HepG2 (cell line): ENCODE data around the gene DHX16. TPM values are rescaled to one million over a fixed set of nuclear protein-coding genes. Genes with fewer than 3 reads are reported as not detected.

Experiments
- ATF7 ChIP-seq, 2 experiments: fragments of 450-650 bp in 1 of 2; sonication (generic) in 1 of 2; formaldehyde crosslinking in 1 of 2; IDR thresholded peaks; 2 replicates each; pipeline versions ENCODE4 v1.4.0 to v1.6.1; 2016 to 2020; ENCODE audit warnings: antibody characterized with exemption in 1 of 2, mild to moderate bottlenecking in 1 of 2, missing genetic modification reagents in 1 of 2
- FOXA3 ChIP-seq: IDR thresholded peaks from 2 replicates; pipeline ENCODE4 v1.6.1; 2016; ENCODE audit warnings: missing genetic modification reagents, missing compliant biosample characterization
- HNRNPL ChIP-seq: fragments of 200-400 bp; formaldehyde crosslinking; IDR thresholded peaks from 2 replicates; pipeline ENCODE4 v1.6.1; 2017; ENCODE audit warnings: mild to moderate bottlenecking, low read depth, low read length
- ISL2 ChIP-seq: sonication (generic); formaldehyde crosslinking; IDR thresholded peaks from 2 replicates; pipeline ENCODE4 v1.5.0; 2020; ENCODE audit warnings: missing genetic modification reagents
- PTBP1 ChIP-seq: fragments of 200-400 bp; formaldehyde crosslinking; IDR thresholded peaks from 2 replicates; pipeline ENCODE4 v1.6.1; 2018; ENCODE audit warnings: low read length, low read depth; ENCODE audit not compliant: poor library complexity, severe bottlenecking
- SCMH1 ChIP-seq: sonication (generic); formaldehyde crosslinking; IDR thresholded peaks from 2 replicates; pipeline ENCODE4 v1.9.0; 2021; ENCODE audit warnings: missing genetic modification reagents, mild to moderate bottlenecking, borderline replicate concordance
- SP2 ChIP-seq: sonication (generic); formaldehyde crosslinking; IDR thresholded peaks from 2 replicates; pipeline ENCODE4 v1.5.1; 2020; ENCODE audit warnings: mild to moderate bottlenecking, missing genetic modification reagents
- SSRP1 ChIP-seq: IDR thresholded peaks from 2 replicates; pipeline ENCODE4 v1.6.1; 2016; ENCODE audit warnings: control low read depth
- ZKSCAN1 ChIP-seq: fragments of 150-350 bp; IDR thresholded peaks from 2 replicates; pipeline ENCODE4 v1.6.1; 2014; ENCODE audit warnings: low read length
- ZNF34 ChIP-seq: sonication (generic); formaldehyde crosslinking; IDR thresholded peaks from 2 replicates; pipeline ENCODE4 v1.4.0; 2020; ENCODE audit warnings: mild to moderate bottlenecking, missing genetic modification reagents, borderline replicate concordance
- ZNF629 ChIP-seq: sonication (generic); formaldehyde crosslinking; conservative IDR thresholded peaks from 2 replicates; pipeline ENCODE4 v1.5.0; 2020; ENCODE audit warnings: missing genetic modification reagents
- polyA plus RNA-seq, 8 experiments: library from polyadenylated mRNA; depleted of rRNA in 3 of 8; stranded (reverse) in 7 of 8; unstranded in 1 of 8; fragments of >200 nt; fragmentation: Illumina TruSeq in 4 of 8; extraction: Trizol in 4 of 8; gene quantifications; 2 replicates each; pipeline versions ENCODE4 v1.2.1 to v1.2.3, GENCODE V29; 2011 to 2016; ENCODE audit warnings: low read depth in 4 of 8, missing spikeins in 1 of 8, mixed read lengths in 1 of 8; ENCODE audit not compliant: insufficient read depth in 1 of 8
- total RNA-seq, 5 experiments: library from RNA; depleted of rRNA; stranded (reverse); fragments of >200 nt; fragmentation: Illumina TruSeq; extraction: Trizol; gene quantifications; 2 replicates each; pipeline ENCODE4 v1.2.3, GENCODE V29; 2016; ENCODE audit warnings: low read depth in 1 of 5
- TF ChIP-seq, protein P1 (sequence below): sonication (generic); formaldehyde crosslinking; IDR thresholded peaks from 2 replicates; pipeline ENCODE4 v1.4.0; 2020; ENCODE audit warnings: mild to moderate bottlenecking, low read depth, missing genetic modification reagents
- TF ChIP-seq, protein P2 (sequence below), 2 experiments: sonication (generic) in 1 of 2; formaldehyde crosslinking in 1 of 2; IDR thresholded peaks; 2 replicates each; pipeline versions ENCODE4 v1.4.0 to v1.6.1; 2018 to 2020; ENCODE audit warnings: missing genetic modification reagents in 2 of 2, borderline replicate concordance in 1 of 2, low read depth in 1 of 2, mild to moderate bottlenecking in 1 of 2, missing biosample characterization in 1 of 2
- TF ChIP-seq, protein P3 (sequence below): sonication (generic); formaldehyde crosslinking; IDR thresholded peaks from 2 replicates; pipeline ENCODE4 v1.9.0; 2022; ENCODE audit warnings: low read depth, missing genetic modification reagents
- TF ChIP-seq, protein P4 (sequence below), 2 experiments: IDR thresholded peaks; 2 replicates each; pipeline ENCODE4 v1.6.1; 2011 to 2012; ENCODE audit warnings: low read length in 2 of 2, borderline replicate concordance in 1 of 2, low read depth in 1 of 2, mild to moderate bottlenecking in 1 of 2, moderate library complexity in 1 of 2
- TF ChIP-seq, protein P5 (sequence below): sonication (generic); formaldehyde crosslinking; IDR thresholded peaks from 2 replicates; pipeline ENCODE4 v1.8.1; 2023; ENCODE audit warnings: missing genetic modification reagents, inconsistent platforms, borderline replicate concordance

The DHX16 gene
- total and polyA plus RNA-seq, 2 of the 13 experiments (the other 11 are each of a cell fraction or from before 2014, with no cell fraction given), result 57.0 to 58.5 TPM

DNA sequence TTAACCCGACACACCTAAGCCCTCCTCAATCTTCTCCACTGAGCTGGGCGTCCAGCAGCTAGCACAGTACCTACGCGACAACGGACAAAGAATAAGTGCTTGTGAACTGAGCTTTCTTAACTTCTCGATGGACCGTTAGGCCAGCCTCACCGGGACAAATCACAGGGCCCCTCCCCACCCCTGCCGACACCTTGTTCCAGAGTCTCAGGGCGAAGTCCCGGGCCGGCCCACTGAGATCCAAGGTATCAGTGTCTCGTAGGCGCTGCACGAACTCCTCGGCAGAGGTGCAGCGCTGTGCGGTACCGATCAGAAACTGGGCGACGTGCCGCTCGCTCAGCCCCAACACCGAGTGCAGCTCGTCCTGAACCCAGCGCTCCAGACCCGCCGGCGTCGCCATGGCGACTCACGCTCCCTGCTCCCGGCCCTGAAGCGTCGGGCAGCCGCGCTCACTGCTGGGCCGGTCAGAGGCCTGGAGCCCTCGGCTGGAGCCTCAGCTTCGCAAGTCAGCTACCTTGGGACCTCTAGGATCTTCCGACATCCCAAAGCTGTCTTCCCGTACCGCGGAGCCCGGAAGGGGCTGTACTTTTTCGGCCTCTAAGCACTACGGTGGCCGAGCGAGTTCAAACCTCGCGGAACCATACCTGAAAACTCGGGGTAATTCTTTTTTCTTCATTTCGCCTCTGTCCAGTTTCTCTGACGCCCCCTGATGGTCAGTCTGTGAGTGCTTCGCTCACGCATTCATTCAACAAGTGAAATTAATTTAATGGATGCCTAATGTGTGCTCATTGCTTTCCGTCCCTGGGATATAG lies at the start of gene DHX16 (continued):
- no peak for TF ChIP-seq ATF7 (IDR thresholded peaks at IDR 0.05)
- TF ChIP-seq ATF7 (CRISPR knock-in tag; IDR thresholded peaks at IDR 0.05), result 0 out of 2 replicates have a peak, but pooled peaks have one; percentile 36
- 0 out of 2 replicates have a peak, but pooled peaks have one; percentile 38 for TF ChIP-seq ZKSCAN1
- TF ChIP-seq, protein P1, sequence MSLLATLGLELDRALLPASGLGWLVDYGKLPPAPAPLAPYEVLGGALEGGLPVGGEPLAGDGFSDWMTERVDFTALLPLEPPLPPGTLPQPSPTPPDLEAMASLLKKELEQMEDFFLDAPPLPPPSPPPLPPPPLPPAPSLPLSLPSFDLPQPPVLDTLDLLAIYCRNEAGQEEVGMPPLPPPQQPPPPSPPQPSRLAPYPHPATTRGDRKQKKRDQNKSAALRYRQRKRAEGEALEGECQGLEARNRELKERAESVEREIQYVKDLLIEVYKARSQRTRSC (CRISPR knock-in tag), result no peak
- no peak for TF ChIP-seq SCMH1 (CRISPR knock-in tag)
- TF ChIP-seq SSRP1, result no peak
- TF ChIP-seq, protein P2, sequence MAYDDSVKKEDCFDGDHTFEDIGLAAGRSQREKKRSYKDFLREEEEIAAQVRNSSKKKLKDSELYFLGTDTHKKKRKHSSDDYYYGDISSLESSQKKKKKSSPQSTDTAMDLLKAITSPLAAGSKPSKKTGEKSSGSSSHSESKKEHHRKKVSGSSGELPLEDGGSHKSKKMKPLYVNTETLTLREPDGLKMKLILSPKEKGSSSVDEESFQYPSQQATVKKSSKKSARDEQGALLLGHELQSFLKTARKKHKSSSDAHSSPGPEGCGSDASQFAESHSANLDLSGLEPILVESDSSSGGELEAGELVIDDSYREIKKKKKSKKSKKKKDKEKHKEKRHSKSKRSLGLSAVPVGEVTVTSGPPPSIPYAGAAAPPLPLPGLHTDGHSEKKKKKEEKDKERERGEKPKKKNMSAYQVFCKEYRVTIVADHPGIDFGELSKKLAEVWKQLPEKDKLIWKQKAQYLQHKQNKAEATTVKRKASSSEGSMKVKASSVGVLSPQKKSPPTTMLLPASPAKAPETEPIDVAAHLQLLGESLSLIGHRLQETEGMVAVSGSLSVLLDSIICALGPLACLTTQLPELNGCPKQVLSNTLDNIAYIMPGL (CRISPR knock-in tag; IDR thresholded peaks at IDR 0.05; ENCODE audit: borderline replicate concordance in 1 of 2, low read depth in 1 of 2), result peak; percentile 95 to 97
- TF ChIP-seq, protein P3, sequence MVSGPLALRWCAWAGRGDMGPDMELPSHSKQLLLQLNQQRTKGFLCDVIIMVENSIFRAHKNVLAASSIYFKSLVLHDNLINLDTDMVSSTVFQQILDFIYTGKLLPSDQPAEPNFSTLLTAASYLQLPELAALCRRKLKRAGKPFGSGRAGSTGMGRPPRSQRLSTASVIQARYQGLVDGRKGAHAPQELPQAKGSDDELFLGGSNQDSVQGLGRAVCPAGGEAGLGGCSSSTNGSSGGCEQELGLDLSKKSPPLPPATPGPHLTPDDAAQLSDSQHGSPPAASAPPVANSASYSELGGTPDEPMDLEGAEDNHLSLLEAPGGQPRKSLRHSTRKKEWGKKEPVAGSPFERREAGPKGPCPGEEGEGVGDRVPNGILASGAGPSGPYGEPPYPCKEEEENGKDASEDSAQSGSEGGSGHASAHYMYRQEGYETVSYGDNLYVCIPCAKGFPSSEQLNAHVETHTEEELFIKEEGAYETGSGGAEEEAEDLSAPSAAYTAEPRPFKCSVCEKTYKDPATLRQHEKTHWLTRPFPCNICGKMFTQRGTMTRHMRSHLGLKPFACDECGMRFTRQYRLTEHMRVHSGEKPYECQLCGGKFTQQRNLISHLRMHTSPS (CRISPR knock-in tag), result peak; percentile 41; the same call in 1 of the 2 replicates
- TF ChIP-seq PTBP1, result peak; percentile 65
- TF ChIP-seq, protein P4, sequence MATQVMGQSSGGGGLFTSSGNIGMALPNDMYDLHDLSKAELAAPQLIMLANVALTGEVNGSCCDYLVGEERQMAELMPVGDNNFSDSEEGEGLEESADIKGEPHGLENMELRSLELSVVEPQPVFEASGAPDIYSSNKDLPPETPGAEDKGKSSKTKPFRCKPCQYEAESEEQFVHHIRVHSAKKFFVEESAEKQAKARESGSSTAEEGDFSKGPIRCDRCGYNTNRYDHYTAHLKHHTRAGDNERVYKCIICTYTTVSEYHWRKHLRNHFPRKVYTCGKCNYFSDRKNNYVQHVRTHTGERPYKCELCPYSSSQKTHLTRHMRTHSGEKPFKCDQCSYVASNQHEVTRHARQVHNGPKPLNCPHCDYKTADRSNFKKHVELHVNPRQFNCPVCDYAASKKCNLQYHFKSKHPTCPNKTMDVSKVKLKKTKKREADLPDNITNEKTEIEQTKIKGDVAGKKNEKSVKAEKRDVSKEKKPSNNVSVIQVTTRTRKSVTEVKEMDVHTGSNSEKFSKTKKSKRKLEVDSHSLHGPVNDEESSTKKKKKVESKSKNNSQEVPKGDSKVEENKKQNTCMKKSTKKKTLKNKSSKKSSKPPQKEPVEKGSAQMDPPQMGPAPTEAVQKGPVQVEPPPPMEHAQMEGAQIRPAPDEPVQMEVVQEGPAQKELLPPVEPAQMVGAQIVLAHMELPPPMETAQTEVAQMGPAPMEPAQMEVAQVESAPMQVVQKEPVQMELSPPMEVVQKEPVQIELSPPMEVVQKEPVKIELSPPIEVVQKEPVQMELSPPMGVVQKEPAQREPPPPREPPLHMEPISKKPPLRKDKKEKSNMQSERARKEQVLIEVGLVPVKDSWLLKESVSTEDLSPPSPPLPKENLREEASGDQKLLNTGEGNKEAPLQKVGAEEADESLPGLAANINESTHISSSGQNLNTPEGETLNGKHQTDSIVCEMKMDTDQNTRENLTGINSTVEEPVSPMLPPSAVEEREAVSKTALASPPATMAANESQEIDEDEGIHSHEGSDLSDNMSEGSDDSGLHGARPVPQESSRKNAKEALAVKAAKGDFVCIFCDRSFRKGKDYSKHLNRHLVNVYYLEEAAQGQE (IDR thresholded peaks at IDR 0.05; ENCODE audit: borderline replicate concordance in 1 of 2, low read depth in 1 of 2, low read length in 2 of 2), result peak in 1 of 2 experiments; percentile 76; a peak in 1 of 4 replicates
- TF ChIP-seq, protein P5, sequence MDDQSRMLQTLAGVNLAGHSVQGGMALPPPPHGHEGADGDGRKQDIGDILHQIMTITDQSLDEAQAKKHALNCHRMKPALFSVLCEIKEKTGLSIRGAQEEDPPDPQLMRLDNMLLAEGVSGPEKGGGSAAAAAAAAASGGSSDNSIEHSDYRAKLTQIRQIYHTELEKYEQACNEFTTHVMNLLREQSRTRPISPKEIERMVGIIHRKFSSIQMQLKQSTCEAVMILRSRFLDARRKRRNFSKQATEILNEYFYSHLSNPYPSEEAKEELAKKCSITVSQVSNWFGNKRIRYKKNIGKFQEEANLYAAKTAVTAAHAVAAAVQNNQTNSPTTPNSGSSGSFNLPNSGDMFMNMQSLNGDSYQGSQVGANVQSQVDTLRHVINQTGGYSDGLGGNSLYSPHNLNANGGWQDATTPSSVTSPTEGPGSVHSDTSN (CRISPR knock-in tag), result no peak; the same call in 1 of the 2 replicates
- no peak for TF ChIP-seq HNRNPL
- peak; percentile 89 for TF ChIP-seq ISL2 (CRISPR knock-in tag)
- peak; percentile 71; the same call in 1 of the 2 replicates for TF ChIP-seq FOXA3 (CRISPR knock-in tag)
- peak; percentile 67; the same call in 1 of the 2 replicates for TF ChIP-seq SP2 (CRISPR knock-in tag)
- no peak for TF ChIP-seq ZNF34 (CRISPR knock-in tag)
- TF ChIP-seq ZNF629, result no peak; the same call in 1 of the 2 replicates
